HepG2 (cell line): ENCODE data around the gene LCN12. TPM values are rescaled to one million over a fixed set of nuclear protein-coding genes. Genes with fewer than 3 reads are reported as not detected.

Experiments
- ATAC-seq: fragments of 200-7000 bp; cut with Tn5 transposase; 3 replicates; pipeline ENCODE4 v1.9.1; 2020; ENCODE audit warnings: mild to moderate bottlenecking, moderate library complexity
- BruUV-seq: library from RNA; stranded (reverse); fragments of 400-500 nt; replicated peaks from 2 replicates; lab custom pipeline; 2021; lab: Mats Ljungman, UMichigan
- CTCF ChIA-PET: fragments of 300-600 bp; formaldehyde crosslinking; extraction: SDS; loops from one replicate; lab custom pipeline; 2021; ENCODE audit warnings: low total read pairs, inconsistent platforms, low intra/inter-chr PET ratio; lab: Yijun Ruan, JAX
- POLR2A ChIA-PET: fragments of 350-600 bp; sonication (Branson Sonifier 250); formaldehyde crosslinking; loops from one replicate; lab custom pipeline; 2020; ENCODE audit warnings: antibody characterized with exemption, inconsistent platforms; lab: Yijun Ruan, JAX
- DNase-seq: peaks from one replicate; pipeline ENCODE4 v3.0.0-alpha.2; 2015; ENCODE audit warnings: low spot score
- FAIRE-seq: peaks from 3 replicates; lab custom pipeline; 2011; peaks lifted over from hg19 to GRCh38; lab: Jason Lieb, UNC
- H2AFZ ChIP-seq: one replicate; pipeline ENCODE4 v1.6.1; 2011; ENCODE audit warnings: low read length, inconsistent platforms
- H3K27ac ChIP-seq: fragments of 300-600 bp; 3 replicates; pipeline ENCODE4 v1.8.0; 2011; ENCODE audit warnings: mixed run types, mild to moderate bottlenecking, mixed read lengths, low read length, inconsistent platforms; ENCODE audit not compliant: insufficient read depth; ENCODE audit errors: extremely low read length
- H3K27me3 ChIP-seq, 2 experiments: fragments of 200-600 bp in 1 of 2; 2 replicates in 1 of 2; 3 replicates in 1 of 2; pipeline versions ENCODE4 v1.6.0 to v1.8.0; 2011; ENCODE audit warnings: low read length in 2 of 2, mild to moderate bottlenecking in 2 of 2, moderate library complexity in 2 of 2, inconsistent platforms in 1 of 2; ENCODE audit not compliant: insufficient read depth in 2 of 2, control insufficient read depth in 1 of 2
- H3K36me3 ChIP-seq, 2 experiments: fragments of 200-600 bp in 1 of 2; replicated peaks in 1 of 2; 2 replicates in 1 of 2; 3 replicates in 1 of 2; pipeline versions ENCODE4 v1.5.1 to v1.8.0; 2011; ENCODE audit warnings: low read length in 2 of 2, inconsistent platforms in 1 of 2; ENCODE audit not compliant: insufficient read depth in 2 of 2, control insufficient read depth in 1 of 2
- H3K4me1 ChIP-seq: 2 replicates; pipeline ENCODE4 v1.5.1; 2012; ENCODE audit warnings: low read length, inconsistent platforms; ENCODE audit not compliant: insufficient read depth
- H3K4me2 ChIP-seq: 2 replicates; pipeline ENCODE4 v1.6.0; 2011; ENCODE audit warnings: low read depth, low read length, inconsistent platforms
- H3K4me3 ChIP-seq, 3 experiments: fragments of 200-600 bp in 1 of 3; sonication (generic), shearing (Covaris generic) in 1 of 3; replicated peaks in 1 of 3; 2 replicates each; pipeline ENCODE4 v1.5.1; 2011 to 2016; ENCODE audit warnings: low read length in 3 of 3, inconsistent platforms in 2 of 3, low read depth in 2 of 3, mild to moderate bottlenecking in 2 of 3, control low read depth in 1 of 3, mixed read lengths in 1 of 3; ENCODE audit not compliant: insufficient read depth in 1 of 3
- H3K79me2 ChIP-seq: one replicate; pipeline ENCODE4 v1.6.1; 2011; ENCODE audit warnings: low read length, inconsistent platforms; ENCODE audit not compliant: insufficient read depth
- H3K9ac ChIP-seq: 2 replicates; pipeline ENCODE4 v1.6.0; 2011; ENCODE audit warnings: mild to moderate bottlenecking, low read depth, low read length, inconsistent platforms; ENCODE audit not compliant: insufficient read depth
- H3K9me3 ChIP-seq: 2 replicates; pipeline ENCODE4 v1.5.1; 2012; ENCODE audit warnings: mild to moderate bottlenecking, low read length
- H4K20me1 ChIP-seq: 2 replicates; pipeline ENCODE4 v1.6.0; 2011; ENCODE audit warnings: inconsistent platforms, mild to moderate bottlenecking, low read length, moderate library complexity; ENCODE audit not compliant: insufficient read depth
- AGO1 ChIP-seq: fragments of 200-400 bp; formaldehyde crosslinking; IDR thresholded peaks from 2 replicates; pipeline ENCODE4 v1.6.1; 2017; ENCODE audit warnings: mild to moderate bottlenecking, low read depth, low read length, moderate library complexity; ENCODE audit not compliant: poor library complexity, severe bottlenecking
- AKAP8 ChIP-seq: sonication (generic); formaldehyde crosslinking; IDR thresholded peaks from 2 replicates; pipeline ENCODE4 v1.5.1; 2020; ENCODE audit warnings: mild to moderate bottlenecking, missing genetic modification reagents
- CTCF ChIP-seq: sonication (generic); formaldehyde crosslinking; IDR thresholded peaks from 2 replicates; pipeline ENCODE4 v1.5.0; 2020; ENCODE audit warnings: mild to moderate bottlenecking, missing genetic modification reagents, moderate library complexity
- ELF1 ChIP-seq: sonication (generic); formaldehyde crosslinking; IDR thresholded peaks from 2 replicates; pipeline ENCODE4 v1.4.0; 2020; ENCODE audit warnings: missing genetic modification reagents
- NFAT5 ChIP-seq: sonication (generic); formaldehyde crosslinking; IDR thresholded peaks from 2 replicates; pipeline ENCODE4 v1.4.0; 2020; ENCODE audit warnings: missing genetic modification reagents
- PAWR ChIP-seq: sonication (generic); formaldehyde crosslinking; IDR thresholded peaks from 2 replicates; pipeline ENCODE4 v1.4.0; 2020; ENCODE audit warnings: missing genetic modification reagents, mild to moderate bottlenecking, borderline replicate concordance
- SALL2 ChIP-seq: sonication (generic); formaldehyde crosslinking; IDR thresholded peaks from 2 replicates; pipeline ENCODE4 v1.8.1; 2023; ENCODE audit warnings: mild to moderate bottlenecking, missing genetic modification reagents, inconsistent platforms
- SRSF4 ChIP-seq: fragments of 200-400 bp; formaldehyde crosslinking; IDR thresholded peaks from one replicate; pipeline ENCODE4 v1.6.1; 2018; ENCODE audit warnings: mild to moderate bottlenecking, low read depth, low read length, moderate library complexity; ENCODE audit not compliant: poor library complexity, severe bottlenecking
- SRSF9 ChIP-seq: fragments of 200-400 bp; formaldehyde crosslinking; IDR thresholded peaks from 2 replicates; pipeline ENCODE4 v1.6.1; 2018; ENCODE audit warnings: borderline replicate concordance, mild to moderate bottlenecking, low read depth, low read length; ENCODE audit not compliant: insufficient read depth, poor library complexity, severe bottlenecking
- ZNF451 ChIP-seq: sonication (generic); formaldehyde crosslinking; IDR thresholded peaks from 2 replicates; pipeline ENCODE4 v1.5.0; 2020; ENCODE audit warnings: mild to moderate bottlenecking, missing genetic modification reagents
- ZNF841 ChIP-seq: sonication (generic); formaldehyde crosslinking; IDR thresholded peaks from 2 replicates; pipeline ENCODE4 v1.8.1; 2023; ENCODE audit warnings: missing genetic modification reagents, borderline replicate concordance
- ZSCAN25 ChIP-seq: sonication (generic); formaldehyde crosslinking; IDR thresholded peaks from 2 replicates; pipeline ENCODE4 v1.8.0; 2022; ENCODE audit warnings: mild to moderate bottlenecking, missing genetic modification reagents
- WGBS: methylation state at CpG from one replicate; pipeline ENCODE4 v1.1.6; 2017; ENCODE audit warnings: low lambda C conversion rate; 5-methylcytosine and 5-hydroxymethylcytosine counted together
- in situ Hi-C: cut with HindIII; loops from 2 replicates; pipeline ENCODE4 v1.10.0; 2017; ENCODE audit warnings: low pct_unique_long_range_greater_than_20kb; ENCODE audit not compliant: extremely low pct_ligation_motif_present
- intact Hi-C: fragments of 100-400 bp; cut with micrococcal nuclease; formaldehyde crosslinking; loops from one replicate; pipeline ENCODE4 v1.10.0; 2022; ENCODE audit not compliant: unreplicated experiment
- polyA plus RNA-seq, 8 experiments: library from polyadenylated mRNA; depleted of rRNA in 3 of 8; stranded (reverse) in 7 of 8; unstranded in 1 of 8; fragments of >200 nt; fragmentation: Illumina TruSeq in 4 of 8; extraction: Trizol in 4 of 8; gene quantifications; 2 replicates each; pipeline versions ENCODE4 v1.2.1 to v1.2.3, GENCODE V29; 2011 to 2016; ENCODE audit warnings: low read depth in 4 of 8, missing spikeins in 1 of 8, mixed read lengths in 1 of 8; ENCODE audit not compliant: insufficient read depth in 1 of 8
- total RNA-seq, 5 experiments: library from RNA; depleted of rRNA; stranded (reverse); fragments of >200 nt; fragmentation: Illumina TruSeq; extraction: Trizol; gene quantifications; 2 replicates each; pipeline ENCODE4 v1.2.3, GENCODE V29; 2016; ENCODE audit warnings: low read depth in 1 of 5

LCN12 gene
- total and polyA plus RNA-seq, 2 of the 13 experiments (the other 11 are each of a cell fraction or from before 2014, with no cell fraction given) = 3.4 to 6.9 TPM

- Histone ChIP-seq H3K36me3 (peaks cover 33 to 57% of the 10 kb centered on the region in 2 experiments; a peak in 4 of 5 replicates), H3K4me1 (no peaks in the 10 kb centered on the region), H3K9me3 (no peaks in the 10 kb centered on the region), H3K4me3 (no peak overlapping the region), H3K27me3 (no peaks in the 10 kb centered on the region), H2AFZ (no peak overlapping the region), H3K4me2 (no peak overlapping the region), H3K9ac (no peak overlapping the region), H3K27ac (no peak overlapping the region), H4K20me1 (no peaks in the 10 kb centered on the region), H3K79me2 (no peaks in the 10 kb centered on the region)
- TF ChIP-seq SRSF4 = no peak
- no peak for TF ChIP-seq SRSF9
- TF ChIP-seq AKAP8 (CRISPR knock-in tag) = no peak
- no peak for TF ChIP-seq ZSCAN25 (CRISPR knock-in tag)
- TF ChIP-seq ZNF451 = no peak
- TF ChIP-seq PAWR = no peak
- TF ChIP-seq AGO1 = no peak
- TF ChIP-seq ELF1 (CRISPR knock-in tag) = no peak
- TF ChIP-seq SALL2 = no peak
- TF ChIP-seq ZNF841 (CRISPR knock-in tag) = no peak
- no peak for TF ChIP-seq NFAT5 (CRISPR knock-in tag)
- TF ChIP-seq CTCF (CRISPR knock-in tag) = no peak
- intact Hi-C loops = no loop called here
- no peak for DNase-seq
- no peak for ATAC-seq
- BruUV-seq = no TSS peak
- no peak for FAIRE-seq
- 97% methylated on average over 8 of the region's 11 CpGs for WGBS
- CTCF ChIA-PET = no interaction called here
- POLR2A ChIA-PET = no interaction called here
- in situ Hi-C loops = no loop called here
These were observed 30.8 kb upstream of the LCN12 start for GRCh38 chr9:136921307-136921706.
